Bronchial epithelial cell (primary cell): Measurements from ENCODE around the gene IGFL2. TPM values are rescaled to one million over a fixed set of nuclear protein-coding genes. Genes with fewer than 3 reads are reported as not detected.
A peak's percentile ranks its signal among the peaks of the same experiment; 100 is the strongest.
"Not testable (repeated sequence)": the region's sequence is repeated elsewhere in the genome, so short reads cannot be mapped to it uniquely, and the experiment has no call there.

Experiments used
- DNase-seq: peaks from one replicate; pipeline ENCODE4 v3.0.0-alpha.2; 2010; ENCODE audit warnings: low read depth
- FAIRE-seq: peaks from 2 replicates; lab custom pipeline; 2011; peaks lifted over from hg19 to GRCh38; lab: Jason Lieb, UNC
- H3K27me3 ChIP-seq: 2 replicates; pipeline ENCODE4 v1.5.1; 2011; ENCODE audit warnings: low read length; ENCODE audit not compliant: control insufficient read depth, insufficient read depth
- H3K36me3 ChIP-seq: 2 replicates; pipeline ENCODE4 v1.5.1; 2011; ENCODE audit warnings: low read length; ENCODE audit not compliant: control insufficient read depth, insufficient read depth
- H3K4me3 ChIP-seq: 2 replicates; pipeline ENCODE4 v1.5.1; 2011; ENCODE audit warnings: mild to moderate bottlenecking, low read depth, low read length, control low read depth
- total RNA-seq: library from RNA; depleted of rRNA; stranded (reverse); fragments of >200 nt; gene quantifications from 2 replicates; pipeline ENCODE4 v1.2.1, GENCODE V29; 2014
- TF ChIP-seq, protein P1 (sequence below): IDR thresholded peaks from 2 replicates; pipeline ENCODE4 v1.5.1; 2011; ENCODE audit warnings: mild to moderate bottlenecking, moderate library complexity, low read length, control low read depth, inconsistent platforms; ENCODE audit not compliant: insufficient read depth, severe bottlenecking

Gene IGFL2
- total RNA-seq, 1 donor from 2014 or later, result not detected

DNA sequence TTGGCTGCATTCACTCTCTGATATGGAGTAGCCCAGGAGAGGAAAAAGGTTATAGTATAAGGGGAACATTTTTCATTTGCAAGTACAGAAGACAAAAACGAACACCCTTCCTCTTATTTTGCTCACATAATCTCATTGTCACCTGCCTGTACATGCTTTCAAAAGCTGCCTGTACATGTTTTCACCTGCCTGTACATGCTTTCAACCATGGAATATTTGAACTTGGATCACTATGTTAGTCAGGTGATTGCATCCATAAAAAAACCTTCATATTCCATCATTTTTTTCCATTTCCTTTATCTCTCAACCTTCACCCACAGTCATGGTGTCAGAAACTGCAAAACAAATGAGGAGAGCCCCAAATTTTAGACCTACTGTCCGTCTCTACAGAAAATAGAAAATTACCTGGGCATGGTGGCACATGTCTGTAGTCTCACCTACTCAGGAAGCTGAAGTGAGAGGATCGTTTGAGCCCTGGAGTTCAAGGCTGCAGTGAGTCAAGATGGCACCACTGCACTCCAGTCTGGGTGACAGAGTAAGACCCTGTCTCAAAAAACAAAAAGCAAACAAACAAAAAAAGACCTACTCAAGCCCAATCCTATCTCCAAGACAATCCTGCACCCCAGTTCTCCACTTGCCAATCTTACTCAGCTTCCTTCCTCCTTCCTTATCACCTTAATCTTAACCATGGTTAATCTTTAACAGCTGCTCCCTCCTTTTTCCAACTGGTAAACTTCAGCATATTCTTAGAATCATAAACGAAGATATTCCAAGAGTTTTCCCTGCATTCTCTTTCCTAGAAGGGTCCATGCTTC lies 11.6 kb downstream of the IGFL2 start:
- FAIRE-seq, result no peak
- H3K27me3 ChIP-seq, result peaks cover 1% of the 10 kb centered on the region
- DNase-seq, result peak; percentile 48
- no peaks in the 10 kb centered on the region for H3K36me3 ChIP-seq
- no peak overlapping the region for H3K4me3 ChIP-seq
- TF ChIP-seq, protein P1, sequence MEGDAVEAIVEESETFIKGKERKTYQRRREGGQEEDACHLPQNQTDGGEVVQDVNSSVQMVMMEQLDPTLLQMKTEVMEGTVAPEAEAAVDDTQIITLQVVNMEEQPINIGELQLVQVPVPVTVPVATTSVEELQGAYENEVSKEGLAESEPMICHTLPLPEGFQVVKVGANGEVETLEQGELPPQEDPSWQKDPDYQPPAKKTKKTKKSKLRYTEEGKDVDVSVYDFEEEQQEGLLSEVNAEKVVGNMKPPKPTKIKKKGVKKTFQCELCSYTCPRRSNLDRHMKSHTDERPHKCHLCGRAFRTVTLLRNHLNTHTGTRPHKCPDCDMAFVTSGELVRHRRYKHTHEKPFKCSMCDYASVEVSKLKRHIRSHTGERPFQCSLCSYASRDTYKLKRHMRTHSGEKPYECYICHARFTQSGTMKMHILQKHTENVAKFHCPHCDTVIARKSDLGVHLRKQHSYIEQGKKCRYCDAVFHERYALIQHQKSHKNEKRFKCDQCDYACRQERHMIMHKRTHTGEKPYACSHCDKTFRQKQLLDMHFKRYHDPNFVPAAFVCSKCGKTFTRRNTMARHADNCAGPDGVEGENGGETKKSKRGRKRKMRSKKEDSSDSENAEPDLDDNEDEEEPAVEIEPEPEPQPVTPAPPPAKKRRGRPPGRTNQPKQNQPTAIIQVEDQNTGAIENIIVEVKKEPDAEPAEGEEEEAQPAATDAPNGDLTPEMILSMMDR, result no peak

DNA sequence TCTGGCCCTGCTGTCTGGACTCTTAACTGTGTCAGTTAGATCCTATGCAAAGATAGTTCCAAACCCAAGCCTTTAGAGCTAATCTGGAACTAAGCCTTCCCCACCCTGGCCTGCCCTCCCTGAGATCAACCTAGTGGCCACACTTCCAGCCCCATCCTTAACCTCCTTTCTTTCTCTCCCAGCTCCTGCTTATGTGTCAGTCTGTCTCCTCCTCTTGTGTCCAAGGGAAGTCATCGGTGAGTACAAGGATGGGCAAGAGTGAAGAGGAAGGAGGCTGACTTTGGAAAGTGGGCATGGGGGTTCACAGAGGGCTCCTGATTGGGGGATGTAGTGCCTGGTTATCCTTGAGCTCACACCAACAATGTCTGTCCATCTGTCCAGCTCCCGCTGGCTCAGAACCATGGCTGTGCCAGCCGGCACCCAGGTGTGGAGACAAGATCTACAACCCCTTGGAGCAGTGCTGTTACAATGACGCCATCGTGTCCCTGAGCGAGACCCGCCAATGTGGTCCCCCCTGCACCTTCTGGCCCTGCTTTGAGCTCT lies 12.3 kb downstream of the IGFL2 start:
- DNase-seq (no peak), FAIRE-seq (peak; percentile 84)
- Histone ChIP-seq H3K36me3 (no peaks in the 10 kb centered on the region), H3K27me3 (no peaks in the 10 kb centered on the region), H3K4me3 (no peak overlapping the region)
- TF ChIP-seq, protein P1, result no peak

DNA sequence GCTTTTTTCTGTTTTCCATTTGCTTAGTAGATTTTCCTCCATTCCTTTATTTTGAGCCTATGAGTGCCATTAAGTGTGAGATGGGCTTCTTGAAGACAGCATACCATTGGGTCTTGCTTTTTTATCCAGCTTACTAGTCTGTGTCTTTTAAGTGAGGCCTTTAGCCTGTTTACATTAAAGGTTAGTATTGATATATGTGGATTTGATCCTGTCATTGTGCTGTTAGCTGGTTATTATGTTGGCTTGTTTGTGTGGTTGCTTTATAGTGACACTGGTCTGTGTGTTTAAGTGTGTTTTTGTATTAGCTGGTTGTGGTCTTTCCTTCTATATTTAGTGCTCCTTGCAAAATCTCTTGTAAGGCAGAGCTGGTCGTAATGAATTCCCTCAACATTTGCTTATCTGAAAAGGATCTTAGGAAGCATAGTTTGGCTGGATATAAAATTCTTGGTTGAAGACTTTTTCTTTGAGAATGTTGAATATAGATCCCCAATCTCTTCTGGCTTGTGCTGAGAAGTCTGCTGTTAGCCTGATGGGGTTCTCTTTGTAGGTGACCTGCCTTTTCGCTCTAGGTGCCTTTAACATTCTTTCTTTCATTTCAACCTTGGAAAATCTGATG lies 13.7 kb downstream of the IGFL2 start:
- H3K4me3 ChIP-seq, DNase-seq, H3K36me3 ChIP-seq, FAIRE-seq, H3K27me3 ChIP-seq: not testable (repeated sequence)

DNA sequence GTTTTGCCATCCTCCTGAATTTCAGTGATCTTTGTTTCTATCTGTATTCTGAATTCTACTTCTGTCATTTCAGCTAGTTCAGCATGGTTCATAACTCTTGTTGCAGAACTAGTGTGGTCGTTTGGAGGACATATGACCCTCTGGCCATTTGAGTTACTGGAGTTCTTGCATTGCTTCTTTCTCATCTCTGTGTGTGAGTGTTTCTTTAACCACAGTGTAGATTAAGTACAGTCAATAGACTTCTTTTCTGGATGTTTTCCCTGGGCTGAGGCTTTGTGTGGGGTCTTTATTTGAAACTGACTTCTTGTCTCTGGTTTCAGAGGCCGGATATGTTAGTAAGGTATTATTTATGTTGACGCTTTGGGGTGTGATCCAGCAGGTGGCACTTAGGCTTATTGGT lies 14.7 kb downstream of the IGFL2 start:
- FAIRE-seq (no peak), DNase-seq (no peak)
- Histone ChIP-seq H3K27me3 (no peaks in the 10 kb centered on the region), H3K4me3 (no peak overlapping the region), H3K36me3 (no peaks in the 10 kb centered on the region)
- TF ChIP-seq, protein P1, result no peak

DNA sequence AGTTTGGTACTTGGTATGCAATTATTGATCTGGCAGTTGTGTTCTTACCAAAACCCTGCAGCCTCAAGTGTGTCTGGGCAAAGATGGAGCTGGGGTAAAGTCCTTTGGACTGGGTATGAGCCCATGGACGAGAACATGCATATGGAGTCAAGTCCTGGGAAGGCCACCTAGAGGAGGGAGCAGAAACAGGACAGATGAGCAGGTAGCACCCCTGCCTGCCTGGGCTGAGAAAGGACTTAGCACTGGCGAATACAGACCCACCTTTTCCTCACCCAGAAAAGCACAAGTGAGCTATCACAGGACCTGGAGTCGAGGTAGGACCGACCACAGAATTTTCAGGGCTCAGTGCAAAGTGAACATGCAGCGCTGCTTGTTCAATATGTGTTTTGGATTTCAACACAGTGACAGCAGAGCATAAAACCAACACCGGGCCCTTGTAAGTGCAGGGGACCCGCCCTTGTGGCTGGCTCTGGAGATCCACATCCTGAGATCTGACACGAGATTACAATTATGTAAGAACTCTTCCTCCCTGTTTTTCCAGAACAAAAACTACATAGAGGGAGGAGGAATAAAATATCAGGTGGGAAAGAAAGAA lies 25.9 kb downstream of the IGFL2 start:
- TF ChIP-seq, protein P1, result no peak
- H3K36me3 ChIP-seq, result no peaks in the 10 kb centered on the region
- FAIRE-seq, result peak; percentile 77

More for the DNA sequence above, 25.9 kb downstream of the IGFL2 start:
- Histone ChIP-seq H3K27me3 (peaks cover 5% of the 10 kb centered on the region), H3K4me3 (no peak overlapping the region)
- no peak for DNase-seq
